Stimulated activated effector memory CD8-positive, alpha-beta T cell treated with anti-CD3 and anti-CD28 coated beads, Interleukin-12 subunit alpha, Interleukin-12 subunit beta, amount 100 ng/mL, for 72 hours (primary cell): ENCODE results near the gene HNRNPD.
"Not testable (repeated sequence)": the region's sequence is repeated elsewhere in the genome, so short reads cannot be mapped to it uniquely, and the experiment has no call there.

Experiments used
- ATAC-seq: fragments of 150-1000 bp; cut with Tn5 transposase; 2 replicates; pipeline ENCODE4 v1.10.0; 2021
- DNase-seq, 2 donors: peaks; one replicate each; pipeline ENCODE4 v3.0.0; 2021 to 2022; ENCODE audit warnings: low spot score in 2 of 2
- H3K27ac Mint-ChIP-seq: one replicate; pipeline ENCODE4 v1.8.0; 2022; ENCODE audit warnings: mild to moderate bottlenecking, mixed read lengths
- H3K36me3 Mint-ChIP-seq: one replicate; pipeline ENCODE4 v1.8.0; 2022; ENCODE audit warnings: mild to moderate bottlenecking, mixed read lengths
- H3K4me1 Mint-ChIP-seq: one replicate; pipeline ENCODE4 v1.8.0; 2022; ENCODE audit warnings: mixed read lengths
- H3K4me3 Mint-ChIP-seq: one replicate; pipeline ENCODE4 v1.8.0; 2022; ENCODE audit warnings: mild to moderate bottlenecking, mixed read lengths
- H3K9me3 Mint-ChIP-seq: one replicate; pipeline ENCODE4 v1.8.0; 2022; ENCODE audit warnings: mixed read lengths

Gene HNRNPD

GRCh38 chr4:82358847-82359246 is 14.9 kb downstream of the HNRNPD start:
- Mint-ChIP-seq H3K4me3 (no peak overlapping the region), H3K9me3 (no peaks in the 10 kb centered on the region), H3K4me1 (peaks cover 76% of the 10 kb centered on the region), H3K36me3 (peaks cover 100% of the 10 kb centered on the region), H3K27ac (peak overlapping the region; percentile 43)
- ATAC-seq (no peak), DNase-seq (no peak)

GRCh38 chr4:82357640-82358039 is 16.2 kb downstream of the HNRNPD start:
- peak overlapping the region; percentile 43 for H3K27ac Mint-ChIP-seq
- ATAC-seq (peak; percentile 55), DNase-seq (no peak)
- peaks cover 77% of the 10 kb centered on the region for H3K4me1 Mint-ChIP-seq
- peaks cover 100% of the 10 kb centered on the region for H3K36me3 Mint-ChIP-seq
- no peaks in the 10 kb centered on the region for H3K9me3 Mint-ChIP-seq
- H3K4me3 Mint-ChIP-seq = peak overlapping the region; percentile 31

- no peak overlapping the region for H3K4me3 Mint-ChIP-seq
- peaks cover 100% of the 10 kb centered on the region for H3K36me3 Mint-ChIP-seq
- H3K27ac Mint-ChIP-seq = no peak overlapping the region
- ATAC-seq = no peak
- H3K4me1 Mint-ChIP-seq = peaks cover 66% of the 10 kb centered on the region
- no peaks in the 10 kb centered on the region for H3K9me3 Mint-ChIP-seq
- DNase-seq = no peak
Observed at GRCh38 chr4:82354788-82355187, 19.0 kb downstream of the HNRNPD start.

- Mint-ChIP-seq H3K9me3 (no peaks in the 10 kb centered on the region), H3K4me1 (peaks cover 47% of the 10 kb centered on the region), H3K4me3 (no peak overlapping the region), H3K36me3 (peaks cover 100% of the 10 kb centered on the region), H3K27ac (peak overlapping the region; percentile 89)
- ATAC-seq = peak; percentile 87
- no peak for DNase-seq
Observed at GRCh38 chr4:82352825-82353366, 20.9 kb downstream of the HNRNPD start.

- peak overlapping the region; percentile 89 for H3K27ac Mint-ChIP-seq
- H3K9me3 Mint-ChIP-seq = no peaks in the 10 kb centered on the region
- H3K4me1 Mint-ChIP-seq = peaks cover 41% of the 10 kb centered on the region
- no peak overlapping the region for H3K4me3 Mint-ChIP-seq
- peaks cover 100% of the 10 kb centered on the region for H3K36me3 Mint-ChIP-seq
- no peak for ATAC-seq
- no peak for DNase-seq
Observed at GRCh38 chr4:82352118-82352824, 21.5 kb downstream of the HNRNPD start.

GRCh38 chr4:82346126-82346525 is 27.7 kb downstream of the HNRNPD start:
- peaks cover 54% of the 10 kb centered on the region for H3K36me3 Mint-ChIP-seq
- ATAC-seq (no peak), DNase-seq (no peak)
- H3K4me1 Mint-ChIP-seq = peaks cover 5% of the 10 kb centered on the region
- H3K4me3 Mint-ChIP-seq = no peak overlapping the region
- no peaks in the 10 kb centered on the region for H3K9me3 Mint-ChIP-seq
- peak overlapping the region; percentile 23 for H3K27ac Mint-ChIP-seq

GRCh38 chr4:82335043-82335442 is 38.7 kb downstream of the HNRNPD start:
- H3K36me3 Mint-ChIP-seq = no peaks in the 10 kb centered on the region
- no peak overlapping the region for H3K4me3 Mint-ChIP-seq
- no peaks in the 10 kb centered on the region for H3K4me1 Mint-ChIP-seq
- H3K27ac Mint-ChIP-seq = no peak overlapping the region
- DNase-seq (no peak), ATAC-seq (no peak)
- peaks cover 5% of the 10 kb centered on the region for H3K9me3 Mint-ChIP-seq

- not testable (repeated sequence) for H3K9me3 Mint-ChIP-seq, H3K36me3 Mint-ChIP-seq, H3K4me1 Mint-ChIP-seq, DNase-seq, H3K27ac Mint-ChIP-seq, H3K4me3 Mint-ChIP-seq, ATAC-seq
Observed at GRCh38 chr4:82333641-82334040, 40.1 kb downstream of the HNRNPD start.

- Mint-ChIP-seq H3K4me1 (no peaks in the 10 kb centered on the region), H3K4me3 (no peak overlapping the region), H3K9me3 (peaks cover 5% of the 10 kb centered on the region), H3K36me3 (no peaks in the 10 kb centered on the region), H3K27ac (no peak overlapping the region)
- DNase-seq (no peak), ATAC-seq (no peak)
Observed at GRCh38 chr4:82331814-82332213, 42.0 kb downstream of the HNRNPD start.

GRCh38 chr4:82320351-82320750 is 53.4 kb downstream of the HNRNPD start:
- Mint-ChIP-seq H3K4me3 (no peak overlapping the region), H3K9me3 (peaks cover 6% of the 10 kb centered on the region), H3K4me1 (no peaks in the 10 kb centered on the region), H3K36me3 (no peaks in the 10 kb centered on the region), H3K27ac (no peak overlapping the region)
- ATAC-seq = no peak
- DNase-seq = no peak

GRCh38 chr4:82303063-82303462 is 70.7 kb downstream of the HNRNPD start:
- H3K36me3 Mint-ChIP-seq, DNase-seq, H3K4me1 Mint-ChIP-seq, H3K9me3 Mint-ChIP-seq, ATAC-seq: not testable (repeated sequence)
- H3K4me3 Mint-ChIP-seq = peak overlapping the region; percentile 57
- H3K27ac Mint-ChIP-seq = peak overlapping the region; percentile 43
